GM12878 (cell line): ENCODE measurements around the gene CCDC117. TPM values are rescaled to one million over a fixed set of nuclear protein-coding genes. Genes with fewer than 3 reads are reported as not detected.
A peak's percentile ranks its signal among the peaks of the same experiment; 100 is the strongest.

Experiments
- ASH2L ChIP-seq: fragments of 300-600, 200-600 bp; sonication (generic); IDR thresholded peaks from 2 replicates; pipeline ENCODE4 v1.6.1; 2017; ENCODE audit warnings: low read depth, mild to moderate bottlenecking, borderline replicate concordance
- BMI1 ChIP-seq: fragments of 450-650 bp; IDR thresholded peaks from 2 replicates; pipeline ENCODE4 v1.6.1; 2016; ENCODE audit warnings: mild to moderate bottlenecking, moderate library complexity, borderline replicate concordance
- CBFB ChIP-seq: IDR thresholded peaks from 2 replicates; pipeline ENCODE4 v1.6.1; 2016; ENCODE audit warnings: antibody characterized with exemption, low read depth
- CHD2 ChIP-seq: IDR thresholded peaks from 2 replicates; pipeline ENCODE4 v1.6.1; 2011; ENCODE audit warnings: low read depth, low read length, improper control_type of control experiment, borderline replicate concordance
- CREB1 ChIP-seq: IDR thresholded peaks from 2 replicates; pipeline ENCODE4 v1.6.1; 2012; ENCODE audit warnings: low read depth, mild to moderate bottlenecking, inconsistent platforms
- FOXM1 ChIP-seq: IDR thresholded peaks from 2 replicates; pipeline ENCODE4 v1.6.1; 2012; ENCODE audit warnings: low read depth, mild to moderate bottlenecking, inconsistent platforms, low read length, moderate library complexity
- HSF1 ChIP-seq: fragments of 150-350 bp; IDR thresholded peaks from 2 replicates; pipeline ENCODE4 v1.6.1; 2014; ENCODE audit warnings: mild to moderate bottlenecking, low read depth, low read length
- MTA2 ChIP-seq: fragments of 450-650 bp; IDR thresholded peaks from 2 replicates; pipeline ENCODE4 v1.6.1; 2016; ENCODE audit warnings: low read depth, mild to moderate bottlenecking, moderate library complexity
- MTA3 ChIP-seq: IDR thresholded peaks from 2 replicates; pipeline ENCODE4 v1.6.1; 2012; ENCODE audit warnings: low read length, inconsistent platforms, borderline replicate concordance
- MYC ChIP-seq: IDR thresholded peaks from 2 replicates; pipeline ENCODE4 v1.6.1; 2011; ENCODE audit warnings: mild to moderate bottlenecking, low read length, moderate library complexity, inconsistent platforms; ENCODE audit not compliant: insufficient read depth, insufficient replicate concordance, insufficient read length, severe bottlenecking
- PAX5 ChIP-seq: IDR thresholded peaks from 2 replicates; pipeline ENCODE4 v1.6.1; 2011; ENCODE audit warnings: low read depth, low read length, borderline replicate concordance
- POLR2AphosphoS2 ChIP-seq: IDR thresholded peaks from 2 replicates; pipeline ENCODE4 v1.6.1; 2011; ENCODE audit warnings: low read depth, mild to moderate bottlenecking, low read length, improper control_type of control experiment, moderate library complexity
- RCOR1 ChIP-seq: conservative IDR thresholded peaks from 2 replicates; pipeline ENCODE4 v1.6.1; 2012; ENCODE audit warnings: low read depth, low read length, improper control_type of control experiment
- RUNX3 ChIP-seq: IDR thresholded peaks from 2 replicates; pipeline ENCODE4 v1.6.1; 2012; ENCODE audit warnings: low read length, inconsistent platforms
- SIN3A ChIP-seq: IDR thresholded peaks from 2 replicates; pipeline ENCODE4 v1.6.1; 2012; ENCODE audit warnings: low read depth, low read length, improper control_type of control experiment
- SP1 ChIP-seq: IDR thresholded peaks from one replicate; pipeline ENCODE4 v1.6.1; 2011; ENCODE audit warnings: low read depth, low read length
- ZBED1 ChIP-seq: IDR thresholded peaks from 2 replicates; pipeline ENCODE4 v1.6.1; 2016; ENCODE audit warnings: borderline replicate concordance
- ZNF384 ChIP-seq: IDR thresholded peaks from 2 replicates; pipeline ENCODE4 v1.6.1; 2012; ENCODE audit warnings: low read depth, mild to moderate bottlenecking, low read length, improper control_type of control experiment, borderline replicate concordance
- polyA plus RNA-seq, 11 experiments: library from polyadenylated mRNA; depleted of rRNA in 4 of 11; unstranded in 6 of 11; stranded (reverse) in 5 of 11; fragments of >200 nt; fragmentation: Nextera tagmentation in 4 of 11; fragmentation: Illumina TruSeq in 1 of 11; extraction: Ambion mirVana in 4 of 11; extraction: Trizol in 1 of 11; gene quantifications; 1 replicate in 1 of 11; 2 replicates in 10 of 11; pipeline versions ENCODE4 v1.2.1 to v1.2.3, GENCODE V29; 2011 to 2016; ENCODE audit warnings: inconsistent platforms in 2 of 11, missing spikeins in 2 of 11, low read depth in 1 of 11
- total RNA-seq, 4 experiments: library from RNA; depleted of rRNA in 3 of 4; stranded (reverse); fragments of >200 nt in 3 of 4; fragmentation: Illumina TruSeq in 1 of 4; extraction: Trizol in 1 of 4; gene quantifications; 2 replicates each; pipeline versions ENCODE4 v1.2.1 to v1.2.3, GENCODE V29; 2013 to 2021
- TF ChIP-seq, protein P1 (sequence below): fragments of 450-650 bp; conservative IDR thresholded peaks from 2 replicates; pipeline ENCODE4 v1.6.1; 2017; ENCODE audit warnings: mild to moderate bottlenecking, moderate library complexity
- TF ChIP-seq, protein P2 (sequence below): fragments of 450-650 bp; IDR thresholded peaks from 2 replicates; pipeline ENCODE4 v1.6.1; 2017; ENCODE audit warnings: mild to moderate bottlenecking, moderate library complexity
- TF ChIP-seq, protein P3 (sequence below): fragments of 450-650 bp; IDR thresholded peaks from 2 replicates; pipeline ENCODE4 v1.6.1; 2017; ENCODE audit warnings: mild to moderate bottlenecking

The CCDC117 gene
- total and polyA plus RNA-seq, 10 of the 15 experiments (the other 5 are each of a cell fraction or from before 2014, with no cell fraction given), result 6.3 to 32.2 (median 20.6) TPM

- TF ChIP-seq ZNF384, result no peak
- TF ChIP-seq, protein P1, sequence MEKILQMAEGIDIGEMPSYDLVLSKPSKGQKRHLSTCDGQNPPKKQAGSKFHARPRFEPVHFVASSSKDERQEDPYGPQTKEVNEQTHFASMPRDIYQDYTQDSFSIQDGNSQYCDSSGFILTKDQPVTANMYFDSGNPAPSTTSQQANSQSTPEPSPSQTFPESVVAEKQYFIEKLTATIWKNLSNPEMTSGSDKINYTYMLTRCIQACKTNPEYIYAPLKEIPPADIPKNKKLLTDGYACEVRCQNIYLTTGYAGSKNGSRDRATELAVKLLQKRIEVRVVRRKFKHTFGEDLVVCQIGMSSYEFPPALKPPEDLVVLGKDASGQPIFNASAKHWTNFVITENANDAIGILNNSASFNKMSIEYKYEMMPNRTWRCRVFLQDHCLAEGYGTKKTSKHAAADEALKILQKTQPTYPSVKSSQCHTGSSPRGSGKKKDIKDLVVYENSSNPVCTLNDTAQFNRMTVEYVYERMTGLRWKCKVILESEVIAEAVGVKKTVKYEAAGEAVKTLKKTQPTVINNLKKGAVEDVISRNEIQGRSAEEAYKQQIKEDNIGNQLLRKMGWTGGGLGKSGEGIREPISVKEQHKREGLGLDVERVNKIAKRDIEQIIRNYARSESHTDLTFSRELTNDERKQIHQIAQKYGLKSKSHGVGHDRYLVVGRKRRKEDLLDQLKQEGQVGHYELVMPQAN, result peak; percentile 78
- TF ChIP-seq, protein P2, sequence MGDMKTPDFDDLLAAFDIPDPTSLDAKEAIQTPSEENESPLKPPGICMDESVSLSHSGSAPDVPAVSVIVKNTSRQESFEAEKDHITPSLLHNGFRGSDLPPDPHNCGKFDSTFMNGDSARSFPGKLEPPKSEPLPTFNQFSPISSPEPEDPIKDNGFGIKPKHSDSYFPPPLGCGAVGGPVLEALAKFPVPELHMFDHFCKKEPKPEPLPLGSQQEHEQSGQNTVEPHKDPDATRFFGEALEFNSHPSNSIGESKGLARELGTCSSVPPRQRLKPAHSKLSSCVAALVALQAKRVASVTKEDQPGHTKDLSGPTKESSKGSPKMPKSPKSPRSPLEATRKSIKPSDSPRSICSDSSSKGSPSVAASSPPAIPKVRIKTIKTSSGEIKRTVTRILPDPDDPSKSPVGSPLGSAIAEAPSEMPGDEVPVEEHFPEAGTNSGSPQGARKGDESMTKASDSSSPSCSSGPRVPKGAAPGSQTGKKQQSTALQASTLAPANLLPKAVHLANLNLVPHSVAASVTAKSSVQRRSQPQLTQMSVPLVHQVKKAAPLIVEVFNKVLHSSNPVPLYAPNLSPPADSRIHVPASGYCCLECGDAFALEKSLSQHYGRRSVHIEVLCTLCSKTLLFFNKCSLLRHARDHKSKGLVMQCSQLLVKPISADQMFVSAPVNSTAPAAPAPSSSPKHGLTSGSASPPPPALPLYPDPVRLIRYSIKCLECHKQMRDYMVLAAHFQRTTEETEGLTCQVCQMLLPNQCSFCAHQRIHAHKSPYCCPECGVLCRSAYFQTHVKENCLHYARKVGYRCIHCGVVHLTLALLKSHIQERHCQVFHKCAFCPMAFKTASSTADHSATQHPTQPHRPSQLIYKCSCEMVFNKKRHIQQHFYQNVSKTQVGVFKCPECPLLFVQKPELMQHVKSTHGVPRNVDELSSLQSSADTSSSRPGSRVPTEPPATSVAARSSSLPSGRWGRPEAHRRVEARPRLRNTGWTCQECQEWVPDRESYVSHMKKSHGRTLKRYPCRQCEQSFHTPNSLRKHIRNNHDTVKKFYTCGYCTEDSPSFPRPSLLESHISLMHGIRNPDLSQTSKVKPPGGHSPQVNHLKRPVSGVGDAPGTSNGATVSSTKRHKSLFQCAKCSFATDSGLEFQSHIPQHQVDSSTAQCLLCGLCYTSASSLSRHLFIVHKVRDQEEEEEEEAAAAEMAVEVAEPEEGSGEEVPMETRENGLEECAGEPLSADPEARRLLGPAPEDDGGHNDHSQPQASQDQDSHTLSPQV, result peak; percentile 48; the same call in 1 of the 2 replicates
- TF ChIP-seq CREB1, result peak; percentile 83
- TF ChIP-seq BMI1, result no peak
- TF ChIP-seq, protein P3, sequence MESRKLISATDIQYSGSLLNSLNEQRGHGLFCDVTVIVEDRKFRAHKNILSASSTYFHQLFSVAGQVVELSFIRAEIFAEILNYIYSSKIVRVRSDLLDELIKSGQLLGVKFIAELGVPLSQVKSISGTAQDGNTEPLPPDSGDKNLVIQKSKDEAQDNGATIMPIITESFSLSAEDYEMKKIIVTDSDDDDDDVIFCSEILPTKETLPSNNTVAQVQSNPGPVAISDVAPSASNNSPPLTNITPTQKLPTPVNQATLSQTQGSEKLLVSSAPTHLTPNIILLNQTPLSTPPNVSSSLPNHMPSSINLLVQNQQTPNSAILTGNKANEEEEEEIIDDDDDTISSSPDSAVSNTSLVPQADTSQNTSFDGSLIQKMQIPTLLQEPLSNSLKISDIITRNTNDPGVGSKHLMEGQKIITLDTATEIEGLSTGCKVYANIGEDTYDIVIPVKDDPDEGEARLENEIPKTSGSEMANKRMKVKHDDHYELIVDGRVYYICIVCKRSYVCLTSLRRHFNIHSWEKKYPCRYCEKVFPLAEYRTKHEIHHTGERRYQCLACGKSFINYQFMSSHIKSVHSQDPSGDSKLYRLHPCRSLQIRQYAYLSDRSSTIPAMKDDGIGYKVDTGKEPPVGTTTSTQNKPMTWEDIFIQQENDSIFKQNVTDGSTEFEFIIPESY, result no peak
- TF ChIP-seq RCOR1, result no peak
- 0 out of 2 replicates have a peak, but pooled peaks have one; percentile 32 for TF ChIP-seq ZBED1
- TF ChIP-seq ASH2L, result no peak
- no peak for TF ChIP-seq HSF1
- TF ChIP-seq RUNX3, result peak; percentile 37
- TF ChIP-seq CBFB, result peak; percentile 52; the same call in 1 of the 2 replicates
- peak; percentile 67; the same call in 1 of the 2 replicates for TF ChIP-seq SIN3A
- peak; percentile 88 for TF ChIP-seq POLR2AphosphoS2
- no peak for TF ChIP-seq FOXM1
- peak; percentile 27 for TF ChIP-seq MYC
- peak; percentile 87 for TF ChIP-seq SP1
- TF ChIP-seq CHD2, result peak; percentile 84
- TF ChIP-seq PAX5, result peak; percentile 48; the same call in 1 of the 2 replicates
- TF ChIP-seq MTA2, result peak; percentile 32; the same call in 1 of the 2 replicates
- no peak for TF ChIP-seq MTA3
Measured at GRCh38 chr22:28800308-28801041, 28.0 kb downstream of the CCDC117 start, which contains the start of gene XBP1 (continued).
